ENCODE results near the gene DCAF5. TPM values are rescaled to one million over a fixed set of nuclear protein-coding genes. Genes with fewer than 3 reads are reported as not detected.

Gene DCAF5
- total and polyA plus RNA-seq, 2 of the 8 experiments (the other 6 are each of a cell fraction or from before 2014, with no cell fraction given): 24.3 to 31.0 TPM

- H3K14ac ChIP-seq (ENCODE audit: insufficient read length): no peak overlapping the region
- no peak overlapping the region for H3K56ac ChIP-seq (replicated peaks; ENCODE audit: insufficient read length, low read depth, low read length)
- H4K91ac ChIP-seq (replicated peaks; ENCODE audit: insufficient read length, low read length): peak overlapping the region; percentile 42
- H2AFZ ChIP-seq (ENCODE audit: low read length): no peak overlapping the region
- peak overlapping the region; percentile 44; the same call in 1 of the 2 replicates for H2AK5ac ChIP-seq (ENCODE audit: low read depth, low read length)
- peak overlapping the region; percentile 36; the same call in 1 of the 2 replicates for H3K18ac ChIP-seq (ENCODE audit: extremely low read depth, low read length)
- no peaks in the 10 kb centered on the region for H3K27me3 ChIP-seq (replicated peaks in 1 of 4; ENCODE audit: control insufficient read depth in 3 of 4, extremely low read depth in 1 of 4, insufficient read depth in 3 of 4, low read length in 3 of 4)
- H2BK20ac ChIP-seq (ENCODE audit: low read length): no peak overlapping the region
- H3K79me2 ChIP-seq (ENCODE audit: control insufficient read depth in 1 of 2, insufficient read depth in 2 of 2, low read length in 2 of 2): no peaks in the 10 kb centered on the region
- H3K4ac ChIP-seq (replicated peaks; ENCODE audit: insufficient read length, low read depth, low read length): no peak overlapping the region
- H3K4me1 ChIP-seq (replicated peaks in 1 of 4; ENCODE audit: control insufficient read depth in 3 of 4, insufficient read depth in 4 of 4, low read length in 3 of 4): peaks cover 3 to 11% (median 6%) of the 10 kb centered on the region in 4 experiments
- no peaks in the 10 kb centered on the region for H3K36me3 ChIP-seq (ENCODE audit: control insufficient read depth in 2 of 4, insufficient read depth in 4 of 4, low read length in 3 of 4)
- no peaks in the 10 kb centered on the region for H3K79me1 ChIP-seq (ENCODE audit: low read depth, low read length)
- no peaks in the 10 kb centered on the region for H3K9me3 ChIP-seq (ENCODE audit: insufficient read depth in 2 of 2, low read depth in 1 of 2, low read length in 1 of 2)
- peak overlapping the region; percentile 41; the same call in 1 of the 2 replicates for H2BK5ac ChIP-seq (ENCODE audit: low read depth, low read length)
- H3K27ac ChIP-seq (ENCODE audit: low read depth, low read length): no peak overlapping the region; the same call in 1 of the 2 replicates
- no peak overlapping the region for H4K8ac ChIP-seq (ENCODE audit: extremely low read depth, insufficient read depth, low read length)
- no peak overlapping the region for H3K23ac ChIP-seq (ENCODE audit: insufficient read length)
- ChIA-PET POLR2A (ENCODE audit: partially characterized antibody) (interaction anchor here (1.2 to 1.6 kb wide), 2 partner anchors 15 to 37 kb away, joined by 3 to 4 read pairs; no protein-coding TSS in a partner anchor), CTCF (ENCODE audit: partially characterized antibody) (interaction anchor here (0.6 to 2.8 kb wide), 6 partner anchors 12 to 93 kb away, joined by 3 to 11 read pairs (median 3); no protein-coding TSS in a partner anchor)
- WGBS, 2 experiments (ENCODE audit: extremely low coverage in 1 of 2, insufficient coverage in 1 of 2, insufficient read length in 1 of 2, insufficient replicate concordance in 2 of 2, low coverage in 1 of 2, low lambda C conversion rate in 2 of 2, missing lambda C conversion rate in 1 of 2): 84% methylated on average over 12 of the region's 12 CpGs; no CpG with 5 or more reads in 1 of the 2 experiments
- no peak overlapping the region for H2BK120ac ChIP-seq (replicated peaks; ENCODE audit: low read depth, low read length)
- no peak overlapping the region for H3K9ac ChIP-seq (replicated peaks in 1 of 4; ENCODE audit: extremely low read depth in 1 of 4, low read depth in 3 of 4, low read length in 3 of 4)
- no peaks in the 10 kb centered on the region for H4K20me1 ChIP-seq (replicated peaks in 1 of 2; ENCODE audit: control insufficient read depth in 1 of 2, insufficient read depth in 2 of 2, low read length in 2 of 2)
- DNase-seq (ENCODE audit: low read depth in 1 of 2, low spot score in 2 of 2) (no peak), FAIRE-seq (no peak)
- H4K5ac ChIP-seq (ENCODE audit: insufficient read length, low read depth, low read length): no peak overlapping the region
- peak overlapping the region; percentile 93; the same call in 1 of the 2 replicates for H2BK12ac ChIP-seq (ENCODE audit: low read depth, low read length)
- H3K4me2 ChIP-seq (ENCODE audit: insufficient read depth in 1 of 2, low read depth in 2 of 2, low read length in 2 of 2): no peak overlapping the region; a peak in 1 of 4 replicates
- no peak overlapping the region for H3K4me3 ChIP-seq (ENCODE audit: extremely low read depth in 1 of 4, insufficient read depth in 2 of 4, low read depth in 3 of 4, low read length in 4 of 4)
- H3K23me2 ChIP-seq (ENCODE audit: low read depth, low read length): peaks cover 1% of the 10 kb centered on the region; the same call in 1 of the 2 replicates
- peak overlapping the region; percentile 100 for H2BK15ac ChIP-seq (ENCODE audit: low read length)
- TF ChIP-seq RAD21 (IDR thresholded peaks at IDR 0.05 in 1 of 2, conservative IDR thresholded peaks at IDR 0.05 in 1 of 2; ENCODE audit: low read depth in 2 of 2, low read length in 2 of 2): no peak
- no peak for TF ChIP-seq ATF3 (IDR thresholded peaks at IDR 0.05; ENCODE audit: insufficient read depth, low read depth, low read length)
- no peak for TF ChIP-seq ZNF274 (IDR thresholded peaks at IDR 0.05; ENCODE audit: borderline replicate concordance, extremely low read depth, low read length)
- TF ChIP-seq GTF2F1 (IDR thresholded peaks at IDR 0.05; ENCODE audit: borderline replicate concordance, low read depth, low read length): no peak
- no peak for TF ChIP-seq TCF12 (IDR thresholded peaks at IDR 0.05; ENCODE audit: low read depth, low read length)
- TF ChIP-seq MAX (IDR thresholded peaks at IDR 0.05): no peak
- TF ChIP-seq KDM5A (IDR thresholded peaks at IDR 0.05; ENCODE audit: low read length): no peak
- TF ChIP-seq RXRA (IDR thresholded peaks at IDR 0.05; ENCODE audit: insufficient read depth, low read depth, low read length): no peak
- no peak for TF ChIP-seq RNF2 (IDR thresholded peaks at IDR 0.05; ENCODE audit: borderline replicate concordance, low read depth, low read length, missing control alignments, poor library complexity, severe bottlenecking)
Measured at GRCh38 chr14:69013943-69014782, 138.8 kb downstream of the DCAF5 start.
